NK-92 (cell line): ENCODE results near the gene SLCO3A1.
"Not testable (repeated sequence)": the region's sequence is repeated elsewhere in the genome, so short reads cannot be mapped to it uniquely, and the experiment has no call there.

ENCODE experiments used
- DNase-seq: peaks from one replicate; lab custom pipeline; 2025; ENCODE audit not compliant: unreplicated experiment; lab: John Stamatoyannopoulos, UW

The SLCO3A1 gene

DNA sequence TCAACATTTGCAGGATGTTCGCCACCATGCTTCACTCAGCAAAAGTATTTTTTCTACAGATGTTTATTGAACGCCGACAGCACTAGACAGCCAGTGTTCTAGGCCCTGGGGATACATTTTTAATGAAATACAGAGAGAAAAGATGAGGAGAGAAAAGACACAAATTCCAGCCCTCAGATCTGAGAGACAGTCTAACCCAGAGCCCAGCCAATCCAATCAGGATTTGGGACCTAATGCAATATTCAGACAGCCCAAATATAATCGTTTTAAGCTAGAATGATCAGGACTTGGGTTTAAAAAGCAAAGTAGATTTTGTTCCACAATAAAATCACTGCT lies 174.8 kb downstream of the SLCO3A1 start:
- DNase-seq, result no peak

DNA sequence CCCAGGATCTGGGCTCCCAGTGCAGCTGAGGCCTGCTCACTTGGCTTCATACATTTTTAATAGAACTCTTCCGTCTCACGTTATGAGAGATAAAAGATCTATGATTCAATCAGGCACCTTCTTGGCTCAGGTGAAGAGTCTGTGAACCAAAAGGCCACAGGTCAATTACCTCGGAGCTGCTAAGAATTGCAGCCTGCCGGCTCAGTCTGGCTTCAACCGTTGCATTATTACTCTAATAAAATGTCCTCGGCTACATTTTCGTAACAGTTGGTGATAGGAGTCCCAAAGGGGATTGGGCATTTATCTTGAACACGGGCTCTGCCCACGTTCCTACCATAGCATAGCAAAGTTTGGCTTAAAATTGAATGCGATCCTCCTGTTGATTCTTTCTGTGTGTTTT lies 176.3 kb downstream of the SLCO3A1 start:
- DNase-seq, result no peak

DNA sequence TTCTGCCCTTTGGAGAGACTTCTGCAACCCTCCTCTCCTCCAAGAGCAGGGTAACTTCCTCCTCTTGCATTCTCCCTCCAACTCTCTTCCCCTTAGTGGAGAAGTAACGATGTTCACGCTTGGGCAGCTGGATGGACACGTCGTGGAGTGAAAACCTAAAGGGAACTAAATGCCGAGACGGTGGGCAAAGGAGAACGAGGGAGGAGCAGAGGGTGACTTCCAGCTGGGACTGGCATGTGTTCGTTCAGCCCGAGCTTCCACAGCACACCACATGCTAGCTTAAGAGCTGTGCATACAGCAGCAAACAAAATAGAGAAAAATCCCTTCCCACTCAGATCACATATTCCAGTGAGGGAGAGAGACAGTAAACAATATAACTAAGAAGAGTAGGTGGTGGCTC lies 179.8 kb downstream of the SLCO3A1 start:
- no peak for DNase-seq

DNA sequence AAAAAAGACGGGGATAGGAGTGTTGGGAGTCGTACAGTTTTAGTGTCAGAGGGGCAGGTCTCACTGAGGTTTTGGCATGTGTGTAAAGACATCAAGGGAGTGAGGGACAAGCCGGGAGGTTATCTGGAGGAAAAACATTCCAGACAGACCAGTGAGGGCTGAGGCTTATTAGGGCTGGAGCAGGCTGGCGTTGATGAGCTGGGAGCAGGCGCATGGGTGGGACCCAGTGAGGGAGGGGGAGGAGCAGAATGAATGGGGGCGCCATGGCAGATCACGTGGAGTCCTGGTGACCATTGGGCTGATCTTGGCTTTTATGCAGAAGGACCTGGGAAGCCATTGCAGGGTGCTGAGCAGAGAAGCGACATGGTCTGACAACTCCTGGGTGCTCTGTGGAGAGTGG lies 180.2 kb downstream of the SLCO3A1 start:
- DNase-seq, result no peak

DNA sequence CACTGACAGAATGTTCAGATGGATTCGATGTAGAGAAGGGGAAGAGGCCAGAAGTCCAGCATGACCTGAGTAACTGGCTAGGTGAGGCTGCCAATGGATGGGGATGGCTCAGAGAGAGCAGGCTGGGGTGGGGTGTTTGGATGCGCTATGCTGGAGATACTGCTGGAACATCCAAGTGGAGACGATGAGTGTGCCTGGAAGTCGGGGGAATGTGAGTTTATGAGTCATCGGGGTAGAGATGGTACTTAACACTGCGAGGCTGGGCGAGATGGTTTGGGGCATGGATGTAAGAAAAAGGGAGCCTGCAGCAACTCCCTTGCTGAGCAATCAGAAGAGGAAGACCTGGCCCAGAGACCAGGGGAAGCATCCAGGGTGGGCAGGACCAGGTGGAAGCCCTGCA lies 180.7 kb downstream of the SLCO3A1 start:
- DNase-seq, result no peak

DNA sequence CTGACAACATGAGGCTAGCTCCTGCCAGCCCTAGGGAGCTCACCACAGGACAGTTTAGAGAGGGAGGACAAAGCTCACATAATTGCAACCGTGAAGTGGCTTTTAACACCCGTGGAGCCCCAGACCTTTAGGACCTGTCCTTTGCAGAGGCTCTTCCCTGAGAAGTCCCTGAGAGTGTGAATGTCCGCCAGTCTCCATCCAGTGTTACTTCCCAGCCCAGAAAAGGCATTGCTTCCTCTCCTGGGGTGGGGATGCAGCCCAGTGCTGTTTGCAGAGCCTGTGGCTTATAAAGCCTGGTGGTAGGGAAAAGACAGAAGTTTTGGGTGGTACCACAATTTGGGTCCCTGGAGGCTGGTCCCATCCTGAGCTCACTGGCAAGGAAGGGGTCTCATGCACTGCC lies 182.0 kb downstream of the SLCO3A1 start:
- DNase-seq, result no peak

DNA sequence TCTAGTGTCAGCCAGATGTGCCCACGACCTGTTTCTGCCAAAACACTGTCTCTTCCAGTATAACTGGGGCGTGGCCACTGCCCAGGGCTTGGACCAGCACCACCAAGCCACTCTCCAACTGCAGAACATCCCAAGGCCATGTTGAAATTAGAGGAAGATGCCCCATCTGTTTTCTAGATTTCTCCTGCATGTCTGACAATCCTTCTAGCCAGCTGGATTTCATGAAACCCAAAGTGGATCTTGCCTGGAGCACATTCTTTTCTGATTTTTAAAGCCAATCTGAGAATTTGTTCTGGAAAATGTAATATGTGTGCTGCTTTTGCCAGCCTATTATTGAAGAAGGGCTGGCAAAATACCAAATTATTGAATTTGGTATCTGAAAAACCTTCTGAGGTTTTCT lies 182.5 kb downstream of the SLCO3A1 start:
- DNase-seq, result no peak

DNA sequence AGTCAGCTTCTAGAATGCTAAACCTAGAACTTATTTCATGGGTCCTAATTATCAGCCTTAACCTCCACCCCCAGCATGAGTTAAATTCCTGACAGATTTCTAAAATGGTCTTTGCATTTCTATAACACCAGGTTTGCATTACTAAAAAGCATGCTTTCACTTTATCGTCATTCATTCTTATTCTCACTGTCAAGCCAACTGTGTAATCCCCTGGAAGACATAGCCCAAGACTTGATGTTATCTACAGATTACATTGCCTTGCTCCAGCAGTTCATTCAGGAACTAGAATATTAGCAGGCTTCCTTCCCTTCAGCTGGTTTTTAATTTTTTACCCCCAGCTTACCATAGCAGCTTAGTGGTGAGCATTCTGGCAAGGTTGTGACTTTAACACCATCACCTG lies 184.0 kb downstream of the SLCO3A1 start:
- no peak for DNase-seq

DNA sequence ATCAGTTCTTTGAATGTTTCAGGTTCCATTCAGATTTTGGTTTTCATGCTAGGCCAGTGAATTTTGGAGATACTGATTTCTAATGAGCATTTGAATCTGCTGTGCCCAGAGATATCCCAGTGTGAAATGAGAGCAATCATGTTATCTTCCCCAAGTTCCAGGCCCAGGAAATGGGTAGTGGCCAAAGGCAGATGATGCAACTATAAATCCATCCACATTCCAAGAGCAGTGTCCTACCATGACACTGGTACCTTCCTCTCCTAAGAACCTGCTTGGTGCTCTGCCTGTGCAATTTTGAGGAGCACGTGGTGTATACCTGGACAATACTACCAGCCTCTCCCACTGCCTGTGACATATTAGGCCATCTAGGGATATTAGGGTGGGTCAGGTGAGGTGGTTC lies 186.8 kb downstream of the SLCO3A1 start:
- DNase-seq, result no peak

DNA sequence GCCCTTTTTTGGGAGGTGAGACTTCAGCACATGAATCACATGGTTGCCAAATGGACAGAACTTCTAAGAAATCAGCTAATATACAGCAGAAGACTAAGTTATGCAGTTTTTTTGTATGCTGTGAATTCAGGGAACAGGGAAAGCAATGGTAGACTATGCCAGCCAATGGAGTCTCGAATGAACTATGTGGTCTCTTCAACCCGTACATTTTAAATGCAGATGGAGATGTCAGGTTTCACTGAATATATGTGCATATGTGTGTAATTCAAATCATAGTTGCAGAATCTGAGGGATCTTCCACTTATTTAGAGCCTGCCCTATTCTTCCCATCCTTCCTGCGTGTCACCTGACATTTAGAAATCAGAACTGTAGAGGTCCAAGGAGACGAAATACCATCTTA lies 187.9 kb downstream of the SLCO3A1 start:
- no peak for DNase-seq

DNA sequence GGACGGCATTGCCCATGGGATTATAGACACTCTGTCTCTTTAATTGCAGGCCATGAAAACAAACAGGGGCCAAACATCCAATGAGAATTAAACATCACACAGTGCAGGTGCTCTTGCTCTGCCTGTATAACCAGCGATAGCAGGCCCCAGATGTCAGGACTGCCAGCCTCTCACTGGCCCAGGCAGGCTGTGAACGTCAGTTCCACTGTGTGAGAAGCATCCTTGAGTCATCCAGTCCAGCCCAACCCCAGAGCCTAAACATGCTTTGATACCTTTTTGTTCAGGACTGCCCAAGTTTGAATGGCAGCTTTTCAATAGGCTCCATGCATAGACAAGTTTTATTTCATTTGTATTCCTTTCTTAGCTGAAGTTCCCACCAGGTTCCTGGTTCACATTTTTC lies 189.8 kb downstream of the SLCO3A1 start:
- no peak for DNase-seq

DNA sequence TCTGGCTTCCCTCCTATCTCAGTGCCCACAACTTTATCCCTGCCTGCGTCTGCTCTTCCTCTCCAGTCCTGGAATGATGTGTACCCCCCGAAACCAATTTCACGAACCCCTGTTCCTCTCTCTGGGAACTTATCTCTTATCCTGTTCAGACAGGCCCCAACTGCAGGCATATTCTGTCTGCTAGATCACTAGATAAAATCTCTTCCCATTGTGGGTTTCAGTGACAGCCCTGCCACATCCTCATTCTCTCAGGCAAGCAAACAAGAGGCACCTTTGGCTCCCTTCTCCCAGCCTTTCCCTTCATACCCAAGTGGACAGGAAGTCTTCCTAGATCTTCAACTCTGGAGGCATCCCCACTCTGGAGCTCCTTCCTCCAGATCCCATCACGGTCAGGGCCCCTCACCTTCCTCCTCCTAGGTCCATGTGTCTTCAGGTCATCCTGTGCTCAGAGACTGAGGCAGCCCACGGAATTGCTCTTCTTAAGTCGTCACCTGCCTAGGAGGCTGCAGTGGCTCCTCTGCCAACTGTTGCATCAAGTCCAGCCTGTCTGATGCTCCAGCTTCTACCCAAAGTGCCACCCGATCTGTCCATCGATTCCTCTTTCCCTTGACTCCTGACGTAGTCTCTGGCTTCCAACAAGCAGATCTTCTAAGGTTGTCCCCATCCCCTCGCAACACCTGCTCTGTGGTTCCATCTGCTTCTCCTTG lies 190.8 kb downstream of the SLCO3A1 start:
- DNase-seq, result no peak

DNA sequence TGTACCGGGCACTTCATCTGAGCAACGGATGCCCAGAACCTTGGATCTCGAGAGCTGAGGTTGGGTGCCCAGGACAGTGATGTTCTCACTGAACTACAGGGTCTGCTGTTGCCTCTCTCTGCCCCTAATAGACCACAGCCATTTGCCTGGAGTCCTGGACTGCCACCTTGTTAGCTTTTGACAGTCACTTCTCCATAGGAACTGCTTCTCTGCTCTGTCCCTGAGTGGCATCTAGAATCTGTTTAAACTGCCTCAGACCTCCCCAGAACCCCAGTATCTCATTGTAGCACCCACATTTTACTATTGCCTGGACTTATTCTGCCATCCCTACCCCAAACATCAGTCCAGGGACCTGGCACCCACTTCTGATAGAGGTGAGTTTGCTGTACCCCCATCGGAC lies 194.4 kb downstream of the SLCO3A1 start:
- DNase-seq, result no peak

DNA sequence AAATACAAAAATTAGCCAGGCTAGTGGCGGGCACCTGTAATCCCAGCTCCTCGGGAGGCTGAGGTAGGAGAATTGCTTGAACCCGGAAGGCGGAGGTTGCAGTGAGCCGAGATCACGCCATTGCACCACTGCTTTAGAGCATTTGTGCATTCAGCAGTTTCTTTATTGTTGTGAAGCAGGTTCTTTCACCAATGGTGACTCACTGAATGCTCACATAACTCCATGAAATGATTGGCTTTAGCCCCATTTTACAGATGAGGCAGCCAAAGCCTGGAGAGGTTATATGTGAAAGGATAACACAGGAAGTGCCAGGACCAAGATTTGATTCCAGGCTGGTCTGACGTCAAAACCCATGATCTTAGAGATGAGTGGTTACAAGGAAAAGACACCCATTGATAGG lies 195.2 kb downstream of the SLCO3A1 start:
- no peak for DNase-seq

DNA sequence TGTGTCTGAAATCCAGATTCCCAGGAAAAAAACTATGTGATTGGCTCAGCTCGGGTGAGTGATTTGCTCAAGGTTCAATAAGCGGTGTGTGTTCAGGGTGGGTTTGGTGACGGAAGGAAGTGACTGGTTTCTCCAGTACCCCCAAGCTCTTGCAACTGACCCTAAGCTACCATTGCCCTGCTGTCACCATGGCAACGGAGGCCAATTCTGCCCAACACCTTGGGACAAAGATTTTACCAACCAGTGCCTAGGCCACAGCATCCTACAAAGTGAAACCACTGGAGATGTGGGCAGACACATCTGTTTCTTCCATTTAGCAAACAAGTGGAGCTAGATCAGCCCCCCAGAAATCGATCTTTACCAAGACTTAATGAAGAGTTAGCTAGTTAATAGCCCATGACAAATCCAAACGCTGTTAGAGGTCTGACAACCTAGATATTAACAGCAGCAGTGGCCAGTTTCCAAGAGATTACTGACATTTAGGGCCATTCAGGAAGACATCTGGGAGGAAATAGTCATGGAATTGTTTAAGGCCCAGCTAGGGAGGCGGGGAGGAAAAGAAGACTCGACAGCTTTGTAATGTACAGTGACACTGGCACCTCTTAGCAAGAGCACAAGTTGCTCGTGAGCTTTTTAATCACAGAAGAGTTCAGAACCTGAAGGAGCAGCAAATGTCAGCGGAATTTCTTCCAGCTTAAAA lies 195.9 kb downstream of the SLCO3A1 start:
- DNase-seq, result no peak

DNA sequence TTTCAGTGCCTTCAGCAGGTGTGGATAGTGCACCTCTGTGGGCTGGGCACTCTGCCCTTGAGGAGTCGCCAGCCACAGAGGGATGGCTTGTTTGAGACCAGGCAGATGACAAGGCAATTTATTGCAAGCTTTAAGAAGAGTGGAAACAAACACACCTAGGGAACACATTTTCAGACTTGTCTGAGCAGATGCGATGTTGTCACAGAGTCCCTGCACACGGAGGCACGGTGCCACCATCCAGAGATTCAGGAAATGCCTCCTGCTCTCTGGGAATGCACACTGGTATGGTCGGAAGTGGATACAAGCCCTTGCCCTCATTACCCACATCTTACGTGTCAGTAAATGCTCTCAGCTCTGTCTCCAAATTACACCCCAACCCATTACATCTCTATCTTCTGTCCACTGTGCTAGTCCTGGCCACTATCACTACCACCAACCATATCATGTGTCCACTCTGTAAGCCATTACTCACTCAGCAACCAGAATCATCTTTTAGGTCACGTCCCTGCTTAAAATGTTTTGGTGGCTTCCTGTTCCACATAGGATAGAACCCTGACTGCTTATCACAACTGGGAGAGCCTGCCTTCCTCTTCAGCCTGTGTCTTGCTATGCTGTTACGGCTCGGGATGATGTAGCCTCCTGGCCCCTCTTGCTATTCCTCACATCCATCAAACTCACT lies 196.9 kb downstream of the SLCO3A1 start:
- DNase-seq, result no peak

DNA sequence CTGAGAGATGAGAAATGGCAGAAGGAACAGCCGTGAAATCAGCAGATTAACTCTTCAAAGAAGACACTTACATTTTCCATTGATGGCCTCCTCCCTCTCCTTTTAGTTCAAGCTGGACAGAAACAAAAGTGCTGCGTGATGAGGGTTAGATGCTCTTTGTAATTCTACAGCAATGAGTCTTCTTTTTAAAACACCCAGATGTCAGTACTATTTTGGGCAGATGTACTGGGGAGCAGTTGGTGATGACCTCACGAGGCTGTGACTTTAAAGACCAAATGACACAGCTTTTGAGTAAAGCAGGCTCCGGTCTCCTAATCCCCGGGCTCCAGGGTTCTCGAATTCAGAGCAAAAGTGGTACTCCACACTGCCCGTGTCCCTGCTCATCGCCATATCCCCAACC lies 198.2 kb downstream of the SLCO3A1 start:
- DNase-seq, result no peak

DNA sequence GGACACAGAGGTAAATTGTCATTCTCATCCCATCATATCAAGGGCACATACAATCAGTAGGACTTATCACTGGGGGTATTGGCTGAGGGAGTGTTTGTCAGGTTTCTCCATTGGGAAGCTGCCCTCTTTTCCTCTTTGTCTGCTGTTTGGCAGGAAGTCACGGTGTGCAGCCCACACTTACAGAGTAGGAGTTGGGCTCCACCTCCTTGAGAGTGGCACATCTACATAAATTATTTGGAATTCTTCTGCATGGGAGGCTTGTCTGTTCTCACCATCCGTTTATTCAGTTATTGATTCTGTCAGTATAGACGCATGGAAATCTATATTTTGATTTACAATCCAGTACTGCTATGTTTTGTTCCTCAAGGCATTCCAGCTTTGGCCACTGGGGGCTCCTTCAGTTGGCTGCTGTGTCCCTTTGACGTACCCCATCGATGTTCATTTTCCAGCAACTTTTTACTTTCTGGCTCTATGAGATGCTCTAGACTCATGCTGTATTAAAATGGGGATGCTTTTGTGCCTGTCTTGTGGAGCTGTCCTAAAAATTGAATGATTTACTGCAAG lies 200.3 kb downstream of the SLCO3A1 start:
- no peak for DNase-seq

DNA sequence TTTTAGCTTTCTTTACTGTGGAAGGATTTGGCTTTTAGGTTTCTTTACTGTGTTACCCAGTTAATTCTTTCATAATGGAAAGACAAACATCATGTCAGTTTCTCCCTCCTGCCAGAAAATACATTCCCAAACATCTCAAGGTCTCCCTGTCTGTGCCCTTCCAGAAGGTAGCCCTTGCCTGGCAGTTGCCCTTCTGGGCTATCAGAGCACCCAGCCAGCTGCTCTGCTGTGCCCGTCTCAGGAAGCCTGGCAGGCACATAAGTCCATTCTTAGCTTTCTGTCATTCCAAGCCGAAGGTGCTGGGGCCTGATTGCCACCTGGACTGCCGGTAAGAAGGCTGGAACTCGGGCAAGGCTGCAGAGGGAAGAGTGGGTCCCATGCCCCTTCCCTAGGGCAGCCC lies 203.4 kb downstream of the SLCO3A1 start:
- DNase-seq, result no peak

DNA sequence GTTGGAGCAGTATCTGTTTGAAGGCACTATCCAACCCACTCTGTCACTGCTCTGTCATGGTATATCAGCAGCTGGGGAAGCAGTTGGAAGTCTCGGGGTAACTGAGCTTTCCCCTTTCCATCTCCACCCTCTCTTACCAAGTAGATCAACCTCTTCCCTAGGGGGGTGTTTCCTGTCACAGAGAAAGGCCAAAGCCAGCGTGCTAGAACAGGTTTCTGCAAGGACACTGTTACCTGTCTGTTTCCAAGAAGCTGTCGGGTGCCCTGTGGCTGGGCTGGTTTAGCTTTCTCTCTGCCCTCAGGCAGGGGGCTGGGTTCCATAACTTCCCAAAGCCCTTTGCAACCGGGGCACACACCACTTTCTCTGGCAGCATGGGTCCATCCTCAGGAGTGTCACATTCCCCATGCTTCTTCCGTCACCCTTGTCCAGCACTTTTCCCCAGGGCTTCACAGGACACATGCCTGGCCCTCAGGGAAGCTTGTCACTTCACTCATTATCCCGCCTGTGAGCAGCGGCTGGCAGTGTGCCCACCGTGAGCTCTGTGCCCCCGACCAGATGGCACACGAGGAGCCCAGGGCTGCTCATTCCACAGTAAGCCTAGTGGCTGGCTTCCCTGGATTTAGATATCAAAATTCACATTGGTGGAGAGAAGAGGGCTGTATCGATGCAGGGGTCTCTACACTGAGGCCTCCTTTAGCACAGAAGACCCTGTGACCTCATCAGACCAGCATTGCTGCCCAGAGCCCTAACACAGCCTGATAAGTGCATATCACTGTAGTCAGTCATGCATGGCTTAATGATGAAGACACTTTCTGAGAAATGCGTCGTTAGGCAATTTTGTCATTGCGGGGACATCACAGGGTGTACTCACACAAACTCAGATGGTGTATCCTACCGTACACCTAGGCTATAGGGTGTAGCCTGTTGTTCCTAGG lies 205.8 kb downstream of the SLCO3A1 start:
- no peak for DNase-seq

DNA sequence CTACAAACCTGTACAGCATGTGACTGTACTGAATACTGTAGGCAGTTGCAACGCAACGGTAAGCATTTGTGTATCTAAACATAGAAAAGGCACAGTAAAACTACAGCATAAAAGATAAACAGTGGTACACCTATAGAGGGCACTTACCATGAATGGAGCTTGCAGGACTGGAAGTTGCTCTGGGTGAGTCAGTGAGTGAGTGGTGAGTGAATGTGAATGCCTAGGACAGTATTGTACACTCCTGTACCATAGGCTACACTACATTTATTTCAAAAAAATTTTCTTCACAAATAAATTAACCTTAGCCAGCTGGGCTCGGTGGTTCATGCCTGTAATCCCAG lies 206.4 kb downstream of the SLCO3A1 start:
- DNase-seq, result not testable (repeated sequence)
